Uterus (tissue), 2 donors: Measurements from ENCODE around the gene KRT72.

Source experiments
- POLR2A ChIP-seq, 2 donors: fragments of 450-650 bp; IDR thresholded peaks; one replicate each; pipeline ENCODE4 v1.6.1; 2016; ENCODE audit warnings: antibody characterized with exemption in 2 of 2, mild to moderate bottlenecking in 1 of 2, moderate library complexity in 1 of 2
- TF ChIP-seq, protein P1 (sequence below), 4 experiments: fragments of 200-600 bp in 2 of 4; fragments of 450-650 bp in 2 of 4; sonication (generic) in 2 of 4; IDR thresholded peaks; one replicate each; pipeline ENCODE4 v1.5.1; 2016 to 2019; ENCODE audit warnings: antibody characterized with exemption in 4 of 4, mild to moderate bottlenecking in 2 of 4, moderate library complexity in 1 of 4

GRCh38 chr12:52541709-52542108 is 59.6 kb downstream of the KRT72 start:
- TF ChIP-seq, protein P1, sequence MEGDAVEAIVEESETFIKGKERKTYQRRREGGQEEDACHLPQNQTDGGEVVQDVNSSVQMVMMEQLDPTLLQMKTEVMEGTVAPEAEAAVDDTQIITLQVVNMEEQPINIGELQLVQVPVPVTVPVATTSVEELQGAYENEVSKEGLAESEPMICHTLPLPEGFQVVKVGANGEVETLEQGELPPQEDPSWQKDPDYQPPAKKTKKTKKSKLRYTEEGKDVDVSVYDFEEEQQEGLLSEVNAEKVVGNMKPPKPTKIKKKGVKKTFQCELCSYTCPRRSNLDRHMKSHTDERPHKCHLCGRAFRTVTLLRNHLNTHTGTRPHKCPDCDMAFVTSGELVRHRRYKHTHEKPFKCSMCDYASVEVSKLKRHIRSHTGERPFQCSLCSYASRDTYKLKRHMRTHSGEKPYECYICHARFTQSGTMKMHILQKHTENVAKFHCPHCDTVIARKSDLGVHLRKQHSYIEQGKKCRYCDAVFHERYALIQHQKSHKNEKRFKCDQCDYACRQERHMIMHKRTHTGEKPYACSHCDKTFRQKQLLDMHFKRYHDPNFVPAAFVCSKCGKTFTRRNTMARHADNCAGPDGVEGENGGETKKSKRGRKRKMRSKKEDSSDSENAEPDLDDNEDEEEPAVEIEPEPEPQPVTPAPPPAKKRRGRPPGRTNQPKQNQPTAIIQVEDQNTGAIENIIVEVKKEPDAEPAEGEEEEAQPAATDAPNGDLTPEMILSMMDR (IDR thresholded peaks at IDR 0.05) = no peak
- no peak for TF ChIP-seq POLR2A (IDR thresholded peaks at IDR 0.05)
